SJCRH30 (cell line): Measurements from ENCODE around the gene STOML1. TPM values are rescaled to one million over a fixed set of nuclear protein-coding genes. Genes with fewer than 3 reads are reported as not detected.

ENCODE experiments used
- DNase-seq, 2 experiments: peaks; one replicate each; pipeline ENCODE4 v3.0.0-alpha.2; 2015 to 2020
- H3K27ac ChIP-seq: fragments of 250-450 bp; sonication (Bioruptor Pico); 2 replicates; pipeline ENCODE4 v1.5.1; 2020; ENCODE audit warnings: mild to moderate bottlenecking, moderate library complexity
- H3K27me3 ChIP-seq: fragments of 250-450 bp; sonication (Bioruptor Pico); 2 replicates; pipeline ENCODE4 v1.5.1; 2020; ENCODE audit warnings: mild to moderate bottlenecking, moderate library complexity
- H3K36me3 ChIP-seq: fragments of 250-450 bp; sonication (Bioruptor Pico); 2 replicates; pipeline ENCODE4 v1.5.1; 2020; ENCODE audit warnings: mild to moderate bottlenecking, moderate library complexity
- H3K4me1 ChIP-seq: fragments of 250-450 bp; sonication (Bioruptor Pico); 2 replicates; pipeline ENCODE4 v1.5.1; 2020; ENCODE audit warnings: mild to moderate bottlenecking, moderate library complexity
- H3K4me3 ChIP-seq: fragments of 250-450 bp; sonication (Bioruptor Pico); 2 replicates; pipeline ENCODE4 v1.5.1; 2020; ENCODE audit warnings: mild to moderate bottlenecking, moderate library complexity
- H3K9me3 ChIP-seq: fragments of 250-450 bp; sonication (Bioruptor Pico); replicated peaks from 2 replicates; pipeline ENCODE4 v1.5.1; 2020; ENCODE audit warnings: mild to moderate bottlenecking, moderate library complexity
- total RNA-seq: library from RNA; depleted of rRNA; stranded (reverse); fragments of >200 nt; shearing (Covaris generic); gene quantifications from 2 replicates; pipeline ENCODE4 v1.2.3, GENCODE V29; 2014

Gene STOML1
- total RNA-seq, 1 experiment from 2014 or later, result 3.0 TPM

- DNase-seq, result no peak
- H3K27me3 ChIP-seq, result no peaks in the 10 kb centered on the region
These were observed 4.8 kb upstream of the STOML1 start for GRCh38 chr15:73996939-73997338.

GRCh38 chr15:73996267-73996666 is 4.2 kb upstream of the STOML1 start:
- H3K4me1 ChIP-seq, result peaks cover 3% of the 10 kb centered on the region
- H3K4me3 ChIP-seq, result no peak overlapping the region
- H3K27ac ChIP-seq, result no peak overlapping the region
- H3K36me3 ChIP-seq, result no peaks in the 10 kb centered on the region
- H3K9me3 ChIP-seq, result no peaks in the 10 kb centered on the region
- H3K27me3 ChIP-seq, result no peaks in the 10 kb centered on the region
- no peak for DNase-seq

More at GRCh38 chr15:73996939-73997338, 4.8 kb upstream of the STOML1 start:
- peaks cover 2% of the 10 kb centered on the region; the same call in 1 of the 2 replicates for H3K36me3 ChIP-seq
- no peaks in the 10 kb centered on the region; the same call in 1 of the 2 replicates for H3K4me1 ChIP-seq
- H3K9me3 ChIP-seq, result no peaks in the 10 kb centered on the region
- no peak overlapping the region for H3K4me3 ChIP-seq
- H3K27ac ChIP-seq, result no peak overlapping the region

GRCh38 chr15:73994912-73995622 is 3.0 kb upstream of the STOML1 start:
- Histone ChIP-seq H3K36me3 (no peaks in the 10 kb centered on the region), H3K4me1 (peaks cover 14% of the 10 kb centered on the region), H3K27ac (peak overlapping the region; percentile 40), H3K9me3 (no peaks in the 10 kb centered on the region), H3K4me3 (peak overlapping the region; percentile 79), H3K27me3 (no peaks in the 10 kb centered on the region)
- DNase-seq, result peak in 1 of 2 experiments; percentile 33

- Histone ChIP-seq H3K36me3 (no peaks in the 10 kb centered on the region), H3K9me3 (no peaks in the 10 kb centered on the region), H3K4me3 (peak within 1 kb of the TSS; percentile 79), H3K4me1 (peaks cover 21% of the 10 kb centered on the region), H3K27me3 (no peaks in the 10 kb centered on the region), H3K27ac (peak within 1 kb of the TSS; percentile 40)
- peak; percentile 96 for DNase-seq
These were observed 2.4 kb upstream of the STOML1 start, which contains the start of gene PML for GRCh38 chr15:73994413-73994883. TSS of gene PML (plus strand) at chr15:73994716. CDS start at chr15:73994813, 97 bp downstream.

GRCh38 chr15:73993211-73993994 is 1.3 kb upstream of the STOML1 start:
- Histone ChIP-seq H3K9me3 (no peaks in the 10 kb centered on the region), H3K4me1 (peaks cover 28% of the 10 kb centered on the region), H3K27me3 (no peaks in the 10 kb centered on the region), H3K27ac (no peak overlapping the region), H3K36me3 (no peaks in the 10 kb centered on the region), H3K4me3 (no peak overlapping the region)
- DNase-seq, result no peak

- Histone ChIP-seq H3K4me3 (peak overlapping the region; percentile 74), H3K4me1 (peaks cover 28% of the 10 kb centered on the region), H3K36me3 (no peaks in the 10 kb centered on the region), H3K9me3 (no peaks in the 10 kb centered on the region), H3K27me3 (no peaks in the 10 kb centered on the region), H3K27ac (no peak overlapping the region)
- DNase-seq, result no peak
These were observed 451 bp upstream of the STOML1 start for GRCh38 chr15:73992594-73992898.

GRCh38 chr15:73991260-73991659 is 835 bp downstream of the STOML1 start:
- H3K36me3 ChIP-seq, result no peaks in the 10 kb centered on the region
- H3K4me3 ChIP-seq, result peak overlapping the region; percentile 74
- H3K4me1 ChIP-seq, result peaks cover 28% of the 10 kb centered on the region
- H3K27me3 ChIP-seq, result no peaks in the 10 kb centered on the region
- DNase-seq, result no peak
- no peaks in the 10 kb centered on the region for H3K9me3 ChIP-seq
- no peak overlapping the region for H3K27ac ChIP-seq

GRCh38 chr15:73990250-73991005 is 1.7 kb downstream of the STOML1 start:
- Histone ChIP-seq H3K27ac (no peak overlapping the region), H3K4me3 (no peak overlapping the region), H3K4me1 (peaks cover 33% of the 10 kb centered on the region)

GRCh38 chr15:73989001-73989798 is 2.9 kb downstream of the STOML1 start:
- Histone ChIP-seq H3K27ac (no peak overlapping the region), H3K4me1 (peaks cover 46% of the 10 kb centered on the region)
- DNase-seq, result peak in 1 of 2 experiments; percentile 48

More at GRCh38 chr15:73990250-73991005, 1.7 kb downstream of the STOML1 start:
- Histone ChIP-seq H3K9me3 (no peaks in the 10 kb centered on the region), H3K27me3 (no peaks in the 10 kb centered on the region), H3K36me3 (no peaks in the 10 kb centered on the region)
- no peak for DNase-seq

GRCh38 chr15:73988445-73988969 is 3.6 kb downstream of the STOML1 start:
- Histone ChIP-seq H3K36me3 (no peaks in the 10 kb centered on the region), H3K27ac (no peak overlapping the region), H3K4me1 (peaks cover 53% of the 10 kb centered on the region), H3K4me3 (no peak overlapping the region), H3K9me3 (no peaks in the 10 kb centered on the region), H3K27me3 (no peaks in the 10 kb centered on the region)
- DNase-seq, result no peak

More at GRCh38 chr15:73989001-73989798, 2.9 kb downstream of the STOML1 start:
- Histone ChIP-seq H3K36me3 (no peaks in the 10 kb centered on the region), H3K9me3 (no peaks in the 10 kb centered on the region), H3K4me3 (no peak overlapping the region), H3K27me3 (no peaks in the 10 kb centered on the region)

GRCh38 chr15:73987681-73988444 is 4.2 kb downstream of the STOML1 start:
- Histone ChIP-seq H3K4me1 (peaks cover 59% of the 10 kb centered on the region), H3K27me3 (no peaks in the 10 kb centered on the region), H3K36me3 (no peaks in the 10 kb centered on the region), H3K4me3 (no peak overlapping the region), H3K9me3 (no peaks in the 10 kb centered on the region), H3K27ac (no peak overlapping the region)
- DNase-seq, result no peak

- no peak overlapping the region for H3K4me3 ChIP-seq
- H3K36me3 ChIP-seq, result no peaks in the 10 kb centered on the region
- H3K9me3 ChIP-seq, result no peaks in the 10 kb centered on the region
- DNase-seq, result no peak
- H3K27ac ChIP-seq, result no peak overlapping the region
- H3K4me1 ChIP-seq, result peaks cover 64% of the 10 kb centered on the region
- no peaks in the 10 kb centered on the region for H3K27me3 ChIP-seq
These were observed 4.8 kb downstream of the STOML1 start for GRCh38 chr15:73987250-73987649.

- no peaks in the 10 kb centered on the region for H3K27me3 ChIP-seq
- no peak for DNase-seq
- peaks cover 69% of the 10 kb centered on the region for H3K4me1 ChIP-seq
- no peaks in the 10 kb centered on the region for H3K36me3 ChIP-seq
- no peak overlapping the region for H3K4me3 ChIP-seq
- no peak overlapping the region for H3K27ac ChIP-seq
- no peaks in the 10 kb centered on the region for H3K9me3 ChIP-seq
These were observed 5.4 kb downstream of the STOML1 start for GRCh38 chr15:73986776-73987056.
